C4-2B (cell line): Measurements from ENCODE around the gene HOXB7.

Source experiments
- H3K27ac ChIP-seq: fragments of 450-650 bp; 2 replicates; pipeline ENCODE4 v1.5.1; 2017
- ZFX ChIP-seq: fragments of 450-650 bp; IDR thresholded peaks from 2 replicates; pipeline ENCODE4 v1.6.1; 2017
- TF ChIP-seq, protein P1 (sequence below): fragments of 450-650 bp; conservative IDR thresholded peaks from 2 replicates; pipeline ENCODE4 v1.5.1; 2017; ENCODE audit warnings: mild to moderate bottlenecking

Gene HOXB7

DNA sequence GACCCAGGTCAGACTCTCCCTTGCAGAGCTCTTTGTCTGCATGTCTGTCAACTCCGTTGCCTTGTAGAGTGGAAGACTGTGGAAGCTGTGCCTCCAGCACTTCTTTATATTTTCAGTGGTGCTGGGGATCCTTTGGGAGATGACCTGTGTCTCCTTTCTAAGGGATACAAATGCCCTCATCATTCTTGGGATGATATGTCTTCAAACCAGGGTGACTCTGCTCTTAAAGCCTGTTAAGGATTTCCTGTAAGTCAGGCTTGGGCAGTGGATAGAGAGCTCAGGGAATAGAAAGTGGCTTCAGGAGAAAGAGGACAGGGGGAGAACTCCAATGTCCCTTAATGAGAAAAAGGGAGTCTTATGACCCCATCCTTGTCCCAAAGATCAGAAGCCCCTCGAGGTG lies 22.3 kb downstream of the HOXB7 start:
- no peak overlapping the region for H3K27ac ChIP-seq
- TF ChIP-seq ZFX, result no peak
- TF ChIP-seq, protein P1, sequence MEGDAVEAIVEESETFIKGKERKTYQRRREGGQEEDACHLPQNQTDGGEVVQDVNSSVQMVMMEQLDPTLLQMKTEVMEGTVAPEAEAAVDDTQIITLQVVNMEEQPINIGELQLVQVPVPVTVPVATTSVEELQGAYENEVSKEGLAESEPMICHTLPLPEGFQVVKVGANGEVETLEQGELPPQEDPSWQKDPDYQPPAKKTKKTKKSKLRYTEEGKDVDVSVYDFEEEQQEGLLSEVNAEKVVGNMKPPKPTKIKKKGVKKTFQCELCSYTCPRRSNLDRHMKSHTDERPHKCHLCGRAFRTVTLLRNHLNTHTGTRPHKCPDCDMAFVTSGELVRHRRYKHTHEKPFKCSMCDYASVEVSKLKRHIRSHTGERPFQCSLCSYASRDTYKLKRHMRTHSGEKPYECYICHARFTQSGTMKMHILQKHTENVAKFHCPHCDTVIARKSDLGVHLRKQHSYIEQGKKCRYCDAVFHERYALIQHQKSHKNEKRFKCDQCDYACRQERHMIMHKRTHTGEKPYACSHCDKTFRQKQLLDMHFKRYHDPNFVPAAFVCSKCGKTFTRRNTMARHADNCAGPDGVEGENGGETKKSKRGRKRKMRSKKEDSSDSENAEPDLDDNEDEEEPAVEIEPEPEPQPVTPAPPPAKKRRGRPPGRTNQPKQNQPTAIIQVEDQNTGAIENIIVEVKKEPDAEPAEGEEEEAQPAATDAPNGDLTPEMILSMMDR, result no peak

DNA sequence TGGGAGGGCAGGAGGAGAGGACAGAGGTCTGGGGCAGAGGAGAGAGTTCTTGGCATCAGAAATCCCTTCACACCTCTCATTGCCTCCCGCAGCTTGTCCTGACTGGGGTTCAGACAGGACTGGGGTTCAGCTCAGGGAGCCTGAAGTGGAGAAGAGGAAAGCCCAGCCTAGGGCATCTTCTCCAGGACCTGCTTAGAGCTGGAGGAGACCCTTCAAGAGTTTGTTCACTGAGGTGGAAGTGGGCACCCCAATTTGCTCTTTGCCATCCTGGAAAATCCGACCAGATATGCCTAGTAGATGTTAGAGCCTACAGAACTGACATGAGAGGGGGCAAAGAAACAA lies 22.8 kb downstream of the HOXB7 start:
- TF ChIP-seq ZFX, result no peak
- TF ChIP-seq, protein P1, result no peak

DNA sequence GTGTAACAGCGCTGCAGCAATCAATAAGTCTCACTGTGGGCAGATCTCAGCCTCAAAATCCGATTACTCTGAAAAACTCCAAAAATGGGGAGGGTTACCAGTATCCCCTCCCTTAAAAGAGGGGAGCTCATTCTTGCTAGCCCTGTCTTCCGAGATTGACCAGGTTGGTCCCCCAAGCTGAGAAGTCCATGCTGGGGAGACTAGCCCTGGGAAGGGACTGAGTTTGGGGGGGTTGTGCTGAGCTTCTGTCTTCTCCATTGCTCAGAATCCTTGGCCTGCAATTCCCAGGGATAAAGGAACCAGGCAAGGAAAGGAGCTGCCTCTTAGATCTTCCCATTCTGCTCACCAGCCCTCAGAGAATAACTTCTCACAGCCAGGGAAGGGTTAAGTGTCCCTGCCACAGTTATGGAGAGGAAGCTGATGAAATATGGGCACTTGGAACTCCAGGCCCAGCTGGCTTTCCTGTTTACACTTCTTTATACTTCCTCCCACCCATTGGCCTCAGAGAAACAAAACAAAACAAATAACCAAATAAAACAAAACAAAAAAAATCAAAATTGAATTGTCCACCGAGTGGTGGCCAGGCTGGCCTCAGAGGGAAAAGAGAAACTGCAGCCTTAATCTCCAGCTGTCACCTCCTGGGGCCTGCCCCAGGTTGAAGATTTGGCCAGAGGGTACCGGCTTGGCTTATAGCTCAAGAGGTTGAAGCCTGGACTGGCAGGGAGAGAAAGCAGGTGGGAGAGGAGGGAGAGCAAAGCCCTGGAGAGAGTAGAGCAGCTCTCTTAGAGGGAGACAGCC lies 23.3 kb downstream of the HOXB7 start:
- no peak overlapping the region for H3K27ac ChIP-seq
- TF ChIP-seq ZFX, result no peak
- TF ChIP-seq, protein P1, result no peak

More for the DNA sequence above, 22.8 kb downstream of the HOXB7 start:
- no peak overlapping the region for H3K27ac ChIP-seq

DNA sequence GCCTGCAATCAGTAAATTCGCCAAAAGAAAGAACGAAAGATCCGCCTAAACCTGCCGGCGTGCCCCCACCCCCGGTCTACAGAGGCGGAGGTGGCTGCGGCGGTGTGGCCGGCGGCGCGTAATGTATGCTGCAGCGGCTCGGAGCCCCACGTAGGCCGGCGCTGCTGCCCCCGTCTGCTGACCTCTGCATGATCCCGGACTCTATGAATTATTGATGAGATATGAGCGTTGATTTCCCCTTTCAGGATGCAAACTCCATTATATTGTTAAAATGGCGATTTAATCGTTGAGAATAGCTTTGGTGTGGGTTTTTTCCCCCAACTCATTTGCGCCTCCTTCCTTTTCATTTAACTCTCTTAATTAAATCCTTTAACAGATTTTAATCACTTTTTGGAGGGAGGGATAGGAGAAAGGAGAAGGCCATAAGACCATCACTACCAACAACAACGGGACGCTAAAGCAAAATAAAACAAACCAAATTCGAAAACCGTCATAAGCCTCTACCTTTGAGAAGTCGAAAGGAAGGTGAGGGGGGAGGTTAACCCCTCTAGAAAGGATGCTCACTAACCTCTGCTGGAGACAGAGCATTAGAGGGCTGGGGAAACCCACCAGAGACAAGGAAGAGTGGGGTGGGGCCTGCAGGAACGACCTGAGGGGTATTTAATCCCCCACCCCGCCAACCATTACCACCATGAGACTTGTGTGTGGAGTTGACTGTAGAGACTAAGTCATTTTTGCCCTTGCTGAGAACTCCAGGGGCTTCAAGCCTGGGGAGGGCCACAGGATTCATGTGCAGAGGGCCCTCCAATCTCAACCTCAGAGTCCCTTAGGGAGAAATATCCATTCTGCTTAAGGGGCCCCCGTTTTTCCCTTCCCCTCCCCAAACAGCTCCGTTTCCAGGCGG lies 24.2 kb downstream of the HOXB7 start:
- TF ChIP-seq ZFX, result no peak
- TF ChIP-seq, protein P1, result no peak
- no peak overlapping the region for H3K27ac ChIP-seq

DNA sequence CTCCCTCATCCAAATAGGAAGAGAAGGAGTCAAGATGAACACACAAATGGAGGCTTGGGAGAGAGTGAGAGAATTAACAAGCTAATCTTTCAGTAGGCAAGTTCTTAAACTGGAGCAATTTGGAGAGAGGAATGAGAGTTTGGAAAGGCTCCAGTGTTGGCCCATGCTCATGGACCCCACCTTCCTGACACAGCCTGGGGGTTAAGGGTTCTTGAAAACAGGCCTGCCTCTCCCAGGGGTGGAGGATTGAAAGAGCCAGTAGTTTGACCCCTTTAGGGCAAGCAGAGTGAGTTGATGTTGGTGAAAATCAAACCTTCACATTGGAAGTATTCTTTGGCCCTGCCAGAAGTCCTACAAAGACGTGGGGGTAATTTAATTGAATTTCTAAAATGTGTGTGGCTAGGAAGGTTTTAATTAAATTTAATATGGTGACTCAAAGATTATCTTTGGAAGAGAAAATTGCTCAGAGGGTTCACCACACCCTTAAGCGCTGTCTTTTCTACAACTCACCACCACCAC lies 26.5 kb downstream of the HOXB7 start:
- no peak for TF ChIP-seq ZFX
- TF ChIP-seq, protein P1, result no peak
- no peak overlapping the region for H3K27ac ChIP-seq

DNA sequence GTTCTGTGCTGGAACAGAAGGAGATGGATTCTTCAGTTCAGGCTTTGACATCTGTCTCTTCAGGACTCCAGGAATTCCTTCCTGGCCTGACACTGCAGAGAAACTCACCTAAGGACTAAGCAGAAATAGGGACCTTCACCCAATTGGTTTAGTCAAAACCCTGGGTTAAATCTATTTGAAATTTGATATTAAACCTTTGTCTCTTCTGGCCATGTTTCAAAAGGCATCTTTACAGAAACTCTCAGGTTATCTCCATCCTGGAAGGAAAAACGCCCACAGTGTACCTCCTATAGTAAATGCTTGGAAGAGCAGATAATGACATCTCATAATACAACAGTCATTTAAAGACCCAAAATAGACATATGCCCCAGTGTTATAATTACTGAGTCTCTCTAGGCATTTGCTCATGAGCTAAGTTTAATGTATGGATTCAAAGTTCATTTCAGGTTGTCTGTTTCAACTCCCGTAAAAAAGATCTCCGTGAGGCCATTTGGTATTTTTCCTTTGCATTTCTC lies 27.1 kb downstream of the HOXB7 start:
- no peak overlapping the region for H3K27ac ChIP-seq
- TF ChIP-seq, protein P1, result no peak
- no peak for TF ChIP-seq ZFX

DNA sequence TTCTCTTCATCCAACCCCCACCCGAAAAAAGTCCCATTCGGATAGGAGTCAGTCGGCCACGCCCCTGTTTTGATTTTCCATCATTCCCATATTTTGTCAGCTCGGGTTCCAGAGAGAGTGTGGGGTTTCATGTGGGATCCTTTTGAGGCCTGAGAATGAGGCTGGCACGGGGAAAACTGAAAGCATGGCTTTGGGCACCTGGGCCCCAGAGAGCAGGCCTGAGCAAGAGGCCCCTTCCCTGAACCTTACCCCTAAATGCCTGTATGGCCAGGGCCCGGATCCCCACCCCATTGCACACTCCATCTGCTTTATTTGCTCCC lies 28.1 kb downstream of the HOXB7 start:
- TF ChIP-seq, protein P1, result no peak
- no peak for TF ChIP-seq ZFX
- no peak overlapping the region for H3K27ac ChIP-seq
